Measurements from ENCODE around the gene PAK1.

The PAK1 gene

DNA sequence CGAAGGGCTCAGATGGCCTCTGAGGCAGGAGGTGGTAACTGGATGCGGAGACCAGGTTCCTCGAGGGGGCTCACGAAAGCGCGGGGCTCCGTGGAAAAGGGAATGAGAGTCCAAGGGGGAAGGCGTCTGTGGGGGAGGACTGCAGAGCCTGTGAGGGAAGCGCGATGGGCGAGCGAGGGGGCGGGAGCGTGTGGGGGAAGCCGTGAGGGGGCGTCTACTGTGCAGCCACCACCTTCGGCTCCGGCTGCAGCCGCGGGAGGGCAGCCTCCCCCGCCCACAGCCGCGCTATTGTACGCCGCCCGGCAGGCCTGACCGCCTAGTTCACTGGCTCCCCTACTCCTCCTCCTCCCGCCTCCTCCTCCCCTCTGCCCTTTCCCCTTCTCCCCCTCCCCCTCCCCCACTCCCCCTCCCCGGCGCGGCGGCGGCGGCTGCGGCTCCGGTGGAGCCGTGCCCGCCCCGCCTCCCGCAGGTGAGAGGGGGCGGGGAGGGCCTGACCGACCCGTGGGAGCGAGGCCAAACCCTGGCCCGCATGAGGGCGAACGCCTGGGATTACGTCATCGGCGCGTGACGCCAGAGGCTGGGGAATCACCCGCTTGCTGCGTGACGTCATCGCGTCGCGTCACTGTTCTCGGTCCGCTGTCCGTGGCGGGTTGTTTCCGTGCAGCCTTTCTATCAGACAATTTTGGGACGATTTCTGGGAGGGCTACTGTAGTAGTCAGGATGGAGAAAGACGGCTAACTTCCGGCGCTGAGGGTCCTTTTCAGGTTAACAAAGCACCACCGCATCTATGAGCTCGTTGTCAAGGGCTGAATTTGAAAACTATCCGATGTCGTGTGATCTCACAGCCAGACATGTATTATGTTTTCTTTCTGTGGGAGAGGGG, at the start of gene PAK1:
Gene PAK1 (minus strand): TSS at position 294 of the 883 bp plus-strand sequence. CDS start 81,574 bp downstream, outside the sequence.
- DNase-seq (ENCODE audit: extremely low read depth, low read depth), result peak; percentile 4
- TF ChIP-seq CTCF (IDR thresholded peaks at IDR 0.05; ENCODE audit: low read depth, low read length), result peak; percentile 19

DNA sequence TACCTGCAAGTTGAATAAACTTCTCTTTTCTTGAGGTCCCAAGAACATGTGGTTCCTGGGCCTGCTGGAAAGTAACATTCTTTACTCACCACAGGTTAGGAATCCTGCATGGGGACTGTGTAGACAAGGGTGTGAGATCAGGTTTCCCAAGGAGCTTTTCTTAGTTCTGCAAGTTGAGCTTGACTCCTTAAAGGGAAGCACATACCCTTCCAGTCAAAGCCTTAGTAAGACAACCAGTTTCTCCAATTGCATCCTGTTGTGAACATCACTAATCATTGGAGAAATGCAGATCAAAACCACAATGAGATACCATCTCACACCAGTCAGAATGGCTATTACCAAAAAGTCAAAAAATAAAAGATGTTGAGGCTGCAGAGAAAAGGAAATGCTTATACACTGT, 48.3 kb upstream of the PAK1 start:
- no peak for DNase-seq (ENCODE audit: extremely low read depth, low read depth)
- no peak for TF ChIP-seq CTCF (IDR thresholded peaks at IDR 0.05; ENCODE audit: low read depth, low read length)

DNA sequence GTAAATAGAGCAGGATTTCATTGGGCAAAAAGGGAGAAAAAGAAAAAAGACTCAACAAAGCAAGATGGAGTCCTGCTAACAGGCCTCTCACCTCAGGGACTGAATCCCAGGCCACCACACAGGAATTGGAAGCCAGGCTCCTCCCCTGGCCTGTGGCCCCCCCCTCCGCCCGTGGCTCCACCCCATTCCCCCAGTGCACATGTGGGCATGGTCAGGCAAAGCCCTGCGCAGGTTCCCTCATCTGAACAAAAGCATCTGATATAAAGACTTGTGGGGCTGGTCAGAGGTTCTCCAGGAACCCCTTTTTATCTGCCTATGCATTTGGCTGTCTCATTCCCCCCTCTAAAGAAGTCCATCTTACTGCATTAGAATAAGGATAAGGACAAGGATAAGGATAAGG, 46.0 kb upstream of the PAK1 start:
- no peak for DNase-seq (ENCODE audit: extremely low read depth, low read depth)
- no peak for TF ChIP-seq CTCF (IDR thresholded peaks at IDR 0.05; ENCODE audit: low read depth, low read length)

GRCh38 chr11:77518471-77518870, 44.6 kb upstream of the PAK1 start:
- DNase-seq (ENCODE audit: extremely low read depth, low read depth), result no peak
- no peak for TF ChIP-seq CTCF (IDR thresholded peaks at IDR 0.05; ENCODE audit: low read depth, low read length)

GRCh38 chr11:77517753-77518152, 43.9 kb upstream of the PAK1 start:
- TF ChIP-seq CTCF (IDR thresholded peaks at IDR 0.05; ENCODE audit: low read depth, low read length), result no peak
- DNase-seq (ENCODE audit: extremely low read depth, low read depth), result no peak

- no peak for DNase-seq (ENCODE audit: extremely low read depth, low read depth)
These were observed 43.3 kb upstream of the PAK1 start for GRCh38 chr11:77517226-77517625.

More at GRCh38 chr11:77517226-77517625, 43.3 kb upstream of the PAK1 start:
- TF ChIP-seq CTCF (IDR thresholded peaks at IDR 0.05; ENCODE audit: low read depth, low read length), result no peak
